Transverse colon (tissue), 4 donors: Measurements from ENCODE around the gene CDK19. TPM values are rescaled to one million over a fixed set of nuclear protein-coding genes. Genes with fewer than 3 reads are reported as not detected.
A peak's percentile ranks its signal among the peaks of the same experiment; 100 is the strongest.

Experiments used
- DNase-seq: peaks from one replicate; pipeline ENCODE4 v3.0.0-alpha.2; 2019
- H3K27ac ChIP-seq, 4 donors: fragments of 200-600 bp; sonication (generic); 2 replicates each; pipeline ENCODE4 v1.5.1; 2016 to 2018; ENCODE audit warnings: inconsistent platforms in 4 of 4
- H3K27me3 ChIP-seq: fragments of 200-600 bp; sonication (generic); 2 replicates; pipeline ENCODE4 v1.5.1; 2017; ENCODE audit warnings: inconsistent platforms
- H3K36me3 ChIP-seq, 4 donors: fragments of 200-600 bp; sonication (generic); 2 replicates each; pipeline ENCODE4 v1.5.1; 2017 to 2019; ENCODE audit warnings: inconsistent platforms in 4 of 4
- H3K4me1 ChIP-seq, 4 donors: fragments of 200-600 bp; sonication (generic); 2 replicates each; pipeline ENCODE4 v1.5.1; 2017 to 2020; ENCODE audit warnings: inconsistent platforms in 4 of 4
- H3K4me3 ChIP-seq, 4 donors: fragments of 200-600 bp; sonication (generic); 1 replicate in 1 of 4; 2 replicates in 3 of 4; pipeline versions ENCODE4 v1.5.1 to v1.6.1; 2017 to 2019; ENCODE audit warnings: inconsistent platforms in 4 of 4
- H3K9me3 ChIP-seq, 2 donors: fragments of 200-600 bp; sonication (generic); 2 replicates each; pipeline ENCODE4 v1.5.1; 2017 to 2019; ENCODE audit warnings: inconsistent platforms in 2 of 2
- EP300 ChIP-seq: sonication (generic); formaldehyde crosslinking; IDR thresholded peaks from one replicate; pipeline ENCODE4 v1.6.1; 2017; ENCODE audit warnings: antibody characterized with exemption, low read depth
- POLR2A ChIP-seq: fragments of 450-650 bp; IDR thresholded peaks from one replicate; pipeline ENCODE4 v1.6.1; 2016; ENCODE audit warnings: antibody characterized with exemption, mild to moderate bottlenecking, moderate library complexity
- POLR2AphosphoS5 ChIP-seq, 3 donors: sonication (generic); formaldehyde crosslinking; IDR thresholded peaks; one replicate each; pipeline ENCODE4 v1.6.1; 2016; ENCODE audit warnings: antibody characterized with exemption in 3 of 3
- WGBS, 2 donors: methylation state at CpG; one replicate each; pipeline ENCODE4 v1.1.5; 2018; ENCODE audit warnings: low coverage in 1 of 2; 5-methylcytosine and 5-hydroxymethylcytosine counted together
- in situ Hi-C, 4 donors: fragments of 200-750 bp; cut with MboI; loops; one replicate each; pipeline versions ENCODE4 v1.15.0 to v1.15.1; 2017; ENCODE audit warnings: low sequenced_read_pairs in 3 of 4, low pct_ligation_motif_present in 1 of 4, low pct_unique_long_range_greater_than_20kb in 1 of 4
- intact Hi-C: fragments of 100-400 bp; cut with DNase I; formaldehyde crosslinking; loops from one replicate; pipeline ENCODE4 v1.15.1; 2023; ENCODE audit warnings: low total_unique reads
- total RNA-seq, 4 donors: library from RNA; depleted of rRNA; stranded (reverse); fragments of >200 nt; gene quantifications; one replicate each; pipeline ENCODE4 v1.1.0, GENCODE V29; 2016
- TF ChIP-seq, protein P1 (sequence below), 5 experiments: fragments of 200-600 bp in 3 of 5; fragments of 450-650 bp in 2 of 5; sonication (generic) in 3 of 5; IDR thresholded peaks; 1 replicate in 2 of 5; 2 replicates in 3 of 5; pipeline ENCODE4 v1.5.1; 2016 to 2017; ENCODE audit warnings: antibody characterized with exemption in 5 of 5, inconsistent platforms in 3 of 5, mild to moderate bottlenecking in 2 of 5, moderate library complexity in 1 of 5

The CDK19 gene
- total RNA-seq, 4 donors from 2014 or later = 7.0 to 18.6 (median 14.7) TPM

DNA sequence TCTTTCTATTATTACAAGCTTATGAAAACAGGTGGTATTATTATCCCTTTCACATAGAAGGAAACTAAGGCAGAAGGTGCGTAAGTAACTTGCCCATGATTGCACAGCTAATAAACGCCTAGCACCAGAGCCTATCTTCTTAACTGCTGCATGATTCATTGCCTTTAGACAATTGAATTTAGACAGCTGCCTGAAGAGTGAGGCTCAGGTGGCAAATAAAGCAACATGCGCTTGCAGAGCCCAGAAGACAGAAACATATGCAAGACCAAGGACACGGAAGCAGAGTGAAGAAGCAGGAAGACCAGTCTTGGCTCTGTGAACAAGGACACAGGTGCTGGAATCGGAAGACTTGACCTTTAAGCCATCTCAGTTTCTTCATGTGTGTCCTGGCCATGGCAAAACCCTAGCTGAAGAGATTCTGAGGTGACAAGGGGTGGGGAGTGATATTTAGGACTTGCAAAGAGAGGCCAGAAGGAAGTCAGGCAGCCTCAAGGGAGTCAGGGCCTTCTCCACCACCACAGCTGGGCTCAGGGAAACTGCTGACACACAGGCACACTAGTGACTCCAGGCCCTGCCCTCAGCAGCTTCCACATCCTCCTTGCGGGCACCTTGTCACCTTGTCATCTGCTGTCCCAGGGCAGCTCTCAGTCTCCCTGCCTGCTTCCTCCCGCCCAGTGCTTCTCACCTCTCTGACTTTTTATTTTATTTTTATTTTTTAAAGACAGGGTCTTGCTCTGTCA lies 247.1 kb downstream of the CDK19 start:
- peak overlapping the region in 1 of 4 donors; percentile 74 for H3K27ac ChIP-seq
- intact Hi-C loops = no loop called here
- no peak for DNase-seq
- H3K36me3 ChIP-seq = no peaks in the 10 kb centered on the region
- peaks cover 5 to 31% (median 10%) of the 10 kb centered on the region in 4 donors for H3K4me1 ChIP-seq
- H3K4me3 ChIP-seq = no peak overlapping the region
- 74 to 90% methylated on average over 2 to 7 of the region's 7 CpGs for WGBS, 2 donors
- no peaks in the 10 kb centered on the region for H3K9me3 ChIP-seq
- in situ Hi-C loops = no loop called here
- TF ChIP-seq POLR2AphosphoS5 (IDR thresholded peaks at IDR 0.05) (no peak), EP300 (no peak), POLR2A (no peak)
- TF ChIP-seq, protein P1, sequence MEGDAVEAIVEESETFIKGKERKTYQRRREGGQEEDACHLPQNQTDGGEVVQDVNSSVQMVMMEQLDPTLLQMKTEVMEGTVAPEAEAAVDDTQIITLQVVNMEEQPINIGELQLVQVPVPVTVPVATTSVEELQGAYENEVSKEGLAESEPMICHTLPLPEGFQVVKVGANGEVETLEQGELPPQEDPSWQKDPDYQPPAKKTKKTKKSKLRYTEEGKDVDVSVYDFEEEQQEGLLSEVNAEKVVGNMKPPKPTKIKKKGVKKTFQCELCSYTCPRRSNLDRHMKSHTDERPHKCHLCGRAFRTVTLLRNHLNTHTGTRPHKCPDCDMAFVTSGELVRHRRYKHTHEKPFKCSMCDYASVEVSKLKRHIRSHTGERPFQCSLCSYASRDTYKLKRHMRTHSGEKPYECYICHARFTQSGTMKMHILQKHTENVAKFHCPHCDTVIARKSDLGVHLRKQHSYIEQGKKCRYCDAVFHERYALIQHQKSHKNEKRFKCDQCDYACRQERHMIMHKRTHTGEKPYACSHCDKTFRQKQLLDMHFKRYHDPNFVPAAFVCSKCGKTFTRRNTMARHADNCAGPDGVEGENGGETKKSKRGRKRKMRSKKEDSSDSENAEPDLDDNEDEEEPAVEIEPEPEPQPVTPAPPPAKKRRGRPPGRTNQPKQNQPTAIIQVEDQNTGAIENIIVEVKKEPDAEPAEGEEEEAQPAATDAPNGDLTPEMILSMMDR (IDR thresholded peaks at IDR 0.05) = no peak
- no peaks in the 10 kb centered on the region for H3K27me3 ChIP-seq

DNA sequence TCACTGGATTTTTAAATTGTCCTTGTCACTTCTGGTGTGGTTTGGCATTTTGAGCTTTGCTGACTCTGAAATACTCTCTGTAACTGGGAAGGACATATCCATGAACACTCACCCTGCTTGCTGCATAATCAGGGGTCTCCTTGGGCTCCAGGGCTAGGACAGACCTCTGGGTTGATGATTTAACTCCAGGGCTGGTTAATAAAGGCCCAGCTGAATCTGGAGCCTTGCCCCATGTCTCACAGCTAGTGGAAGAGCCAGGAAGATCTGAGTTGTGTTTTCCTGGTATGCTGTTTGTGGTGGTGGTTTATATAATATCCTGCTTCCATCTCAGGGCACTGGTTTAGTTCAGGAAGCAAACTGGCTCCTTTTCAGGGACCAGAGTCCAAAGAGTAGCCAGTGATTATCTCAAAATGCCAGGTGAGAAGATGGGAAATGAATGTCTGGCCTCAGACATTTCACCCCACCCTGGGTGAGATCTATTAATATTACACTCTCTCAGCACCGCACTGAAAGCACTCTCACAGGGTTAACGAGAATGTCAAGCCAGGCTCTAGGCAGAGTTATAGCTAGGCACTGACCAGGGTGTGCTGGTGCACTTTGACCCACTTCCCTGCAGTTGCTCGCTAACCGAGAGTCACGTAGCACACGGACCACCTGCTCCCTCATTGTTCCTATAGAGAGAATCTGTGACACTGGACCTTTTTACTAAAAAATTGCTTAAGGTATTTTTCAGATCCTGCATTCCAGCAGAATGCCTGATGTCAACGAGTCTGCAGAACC lies 248.7 kb downstream of the CDK19 start:
- TF ChIP-seq POLR2A = peak; percentile 37
- TF ChIP-seq, protein P1 (IDR thresholded peaks at IDR 0.05) = no peak
- Histone ChIP-seq H3K4me3 (no peak overlapping the region), H3K27ac (peak overlapping the region; percentile 32 to 75 (median 62)), H3K36me3 (no peaks in the 10 kb centered on the region), H3K4me1 (peaks cover 5 to 31% (median 10%) of the 10 kb centered on the region in 4 donors), H3K27me3 (no peaks in the 10 kb centered on the region), H3K9me3 (no peaks in the 10 kb centered on the region)
- in situ Hi-C loops (no loop called here), intact Hi-C loops (no loop called here)
- DNase-seq = peak; percentile 48
- 20 to 38% methylated on average over 1 to 7 of the region's 7 CpGs for WGBS, 2 donors

DNA sequence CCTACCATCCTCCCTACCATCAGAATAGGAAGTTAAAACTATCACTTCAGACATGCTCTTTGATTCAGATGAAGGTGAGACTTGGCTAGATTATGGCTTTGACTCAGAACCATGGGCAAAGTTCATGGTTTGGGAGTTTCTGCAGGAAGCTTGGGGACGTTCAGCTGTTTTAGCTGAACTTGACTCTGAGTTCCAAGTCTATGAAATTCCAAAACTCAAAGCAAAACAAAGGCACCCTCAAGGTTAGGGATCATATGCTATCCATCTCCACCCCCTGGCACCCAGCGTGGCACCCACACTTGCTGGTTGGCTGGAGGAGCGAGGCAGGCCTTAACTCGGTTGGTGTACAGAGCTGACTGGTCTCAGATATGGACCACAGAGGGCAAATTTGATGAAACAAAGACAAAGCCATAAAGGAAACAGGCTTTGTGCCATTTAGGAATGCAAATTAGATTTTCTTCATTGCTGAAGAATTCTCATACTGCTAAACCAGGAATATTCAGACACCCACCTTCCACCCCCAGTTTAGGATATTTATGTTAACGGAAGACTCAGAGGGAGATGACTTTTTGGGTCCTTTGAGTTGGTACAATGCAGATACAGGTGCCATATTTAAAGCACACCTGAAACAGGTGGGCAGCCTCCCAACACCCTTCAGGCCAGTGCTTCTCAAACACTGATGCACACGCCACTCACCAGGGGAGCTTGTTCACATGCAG lies 250.4 kb downstream of the CDK19 start:
- Histone ChIP-seq H3K4me1 (peaks cover 7 to 38% (median 11%) of the 10 kb centered on the region in 4 donors), H3K36me3 (no peaks in the 10 kb centered on the region), H3K27me3 (no peaks in the 10 kb centered on the region), H3K27ac (no peak overlapping the region), H3K9me3 (no peaks in the 10 kb centered on the region), H3K4me3 (no peak overlapping the region)
- 70 to 88% methylated on average over 2 to 6 of the region's 6 CpGs for WGBS, 2 donors
- intact Hi-C loops (no loop called here), in situ Hi-C loops (no loop called here)
- no peak for DNase-seq
- TF ChIP-seq POLR2A = no peak
- no peak for TF ChIP-seq EP300
- TF ChIP-seq, protein P1 (IDR thresholded peaks at IDR 0.05) = no peak
- TF ChIP-seq POLR2AphosphoS5 (IDR thresholded peaks at IDR 0.05) = no peak

DNA sequence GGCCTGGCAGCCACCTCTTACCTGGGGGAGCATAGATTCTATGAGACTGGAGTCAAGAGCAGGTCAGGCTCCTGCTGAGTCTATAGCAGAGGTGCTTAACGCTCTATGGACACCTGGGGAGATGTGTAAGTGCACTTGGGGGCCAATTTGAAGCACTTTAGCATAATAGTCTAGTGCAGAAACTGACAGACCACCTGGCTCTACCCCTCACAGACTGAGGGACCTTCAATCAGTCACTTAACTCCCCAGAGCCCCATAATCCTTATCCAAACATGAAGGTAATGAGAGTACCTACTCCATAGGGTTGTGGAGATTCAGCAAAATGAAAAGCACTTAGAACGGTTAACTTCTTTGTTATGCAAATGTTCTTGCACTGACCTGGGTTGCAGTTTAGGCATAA lies 251.6 kb downstream of the CDK19 start:
- no peak for TF ChIP-seq POLR2AphosphoS5 (IDR thresholded peaks at IDR 0.05)
- TF ChIP-seq EP300 = no peak
- no peak for TF ChIP-seq POLR2A
- TF ChIP-seq, protein P1 (IDR thresholded peaks at IDR 0.05) = no peak
- no peak for DNase-seq
- H3K27me3 ChIP-seq = no peaks in the 10 kb centered on the region
- H3K4me1 ChIP-seq = peaks cover 7 to 38% (median 11%) of the 10 kb centered on the region in 4 donors
- in situ Hi-C loops = no loop called here
- no peak overlapping the region for H3K27ac ChIP-seq
- H3K9me3 ChIP-seq = no peaks in the 10 kb centered on the region
- intact Hi-C loops = no loop called here
- H3K4me3 ChIP-seq = no peak overlapping the region
- no peaks in the 10 kb centered on the region for H3K36me3 ChIP-seq
- WGBS, 2 donors = 50 to 86% methylated on average over 1 to 2 of the region's 2 CpGs
